K562 (cell line): ENCODE data around the gene ATL1. TPM values are rescaled to one million over a fixed set of nuclear protein-coding genes. Genes with fewer than 3 reads are reported as not detected.

Experiments used
- ARID4B ChIP-seq: sonication (generic); formaldehyde crosslinking; IDR thresholded peaks from 2 replicates; pipeline ENCODE4 v1.8.0; 2022; ENCODE audit warnings: mild to moderate bottlenecking, missing genetic modification reagents
- DMBX1 ChIP-seq: fragments of 250-450 bp; sonication (Bioruptor Pico); IDR thresholded peaks from 2 replicates; pipeline ENCODE4 v1.8.0; 2022; ENCODE audit warnings: inconsistent platforms, mild to moderate bottlenecking, moderate library complexity, borderline replicate concordance
- GABPB1 ChIP-seq: sonication (generic); formaldehyde crosslinking; IDR thresholded peaks from 2 replicates; pipeline ENCODE4 v1.8.0; 2022; ENCODE audit warnings: mild to moderate bottlenecking, missing genetic modification reagents
- PHF8 ChIP-seq: fragments of 200-600 bp; sonication (generic); IDR thresholded peaks from 2 replicates; pipeline ENCODE4 v1.6.1; 2012; ENCODE audit warnings: mixed run types, mild to moderate bottlenecking, inconsistent platforms, low read length, moderate library complexity, borderline replicate concordance
- SMC3 ChIP-seq: conservative IDR thresholded peaks from 2 replicates; pipeline ENCODE4 v1.6.1; 2011; ENCODE audit warnings: low read depth, low read length, improper control_type of control experiment; ENCODE audit not compliant: insufficient read depth
- TAF1 ChIP-seq: IDR thresholded peaks from 2 replicates; pipeline ENCODE4 v1.6.1; 2011; ENCODE audit warnings: mild to moderate bottlenecking, low read length, moderate library complexity; ENCODE audit not compliant: insufficient read depth, control insufficient read depth, severe bottlenecking; ENCODE audit errors: extremely low read depth
- TARDBP ChIP-seq: fragments of 450-650 bp; IDR thresholded peaks from 2 replicates; pipeline ENCODE4 v1.6.1; 2016
- UBTF ChIP-seq, 2 experiments: IDR thresholded peaks; 2 replicates each; pipeline ENCODE4 v1.6.1; 2012; ENCODE audit warnings: improper control_type of control experiment in 2 of 2, low read depth in 2 of 2, low read length in 2 of 2, borderline replicate concordance in 1 of 2
- ZNF639 ChIP-seq, 2 experiments: fragments of 200-800 bp in 1 of 2; sonication (Bioruptor generic) in 1 of 2; sonication (generic) in 1 of 2; formaldehyde crosslinking in 1 of 2; IDR thresholded peaks in 1 of 2; conservative IDR thresholded peaks in 1 of 2; 2 replicates each; pipeline versions ENCODE4 v1.5.0 to v1.6.1; 2016 to 2020; ENCODE audit warnings: missing compliant biosample characterization in 1 of 2, missing genetic modification characterization in 1 of 2, missing genetic modification reagents in 1 of 2
- polyA plus RNA-seq, 8 experiments: library from polyadenylated mRNA; depleted of rRNA in 4 of 8; stranded (reverse) in 5 of 8; unstranded in 3 of 8; fragments of >200 nt; fragmentation: Nextera tagmentation in 2 of 8; fragmentation: Illumina TruSeq in 1 of 8; extraction: Ambion mirVana in 2 of 8; extraction: Trizol in 1 of 8; gene quantifications; 2 replicates each; pipeline versions ENCODE4 v1.2.1 to v1.2.3, GENCODE V29; 2011 to 2014; ENCODE audit warnings: inconsistent platforms in 1 of 8, missing spikeins in 1 of 8
- total RNA-seq, 7 experiments: library from RNA; depleted of rRNA in 6 of 7; stranded (reverse); fragments of >200 nt in 6 of 7; fragmentation: Illumina TruSeq in 2 of 7; extraction: Trizol in 2 of 7; gene quantifications; 2 replicates each; pipeline versions ENCODE4 v1.2.1 to v1.2.3, GENCODE V29; 2011 to 2021; ENCODE audit warnings: low replicate concordance in 1 of 7
- TF ChIP-seq, protein P1 (sequence below): fragments of 250-450 bp; sonication (Bioruptor Pico); IDR thresholded peaks from 2 replicates; pipeline ENCODE4 v1.4.0; 2020

ATL1 gene
- total and polyA plus RNA-seq, 9 of the 15 experiments (the other 6 are each of a cell fraction or from before 2014, with no cell fraction given), result 0.04 to 0.16 (median 0.07) TPM; not detected in 4

DNA sequence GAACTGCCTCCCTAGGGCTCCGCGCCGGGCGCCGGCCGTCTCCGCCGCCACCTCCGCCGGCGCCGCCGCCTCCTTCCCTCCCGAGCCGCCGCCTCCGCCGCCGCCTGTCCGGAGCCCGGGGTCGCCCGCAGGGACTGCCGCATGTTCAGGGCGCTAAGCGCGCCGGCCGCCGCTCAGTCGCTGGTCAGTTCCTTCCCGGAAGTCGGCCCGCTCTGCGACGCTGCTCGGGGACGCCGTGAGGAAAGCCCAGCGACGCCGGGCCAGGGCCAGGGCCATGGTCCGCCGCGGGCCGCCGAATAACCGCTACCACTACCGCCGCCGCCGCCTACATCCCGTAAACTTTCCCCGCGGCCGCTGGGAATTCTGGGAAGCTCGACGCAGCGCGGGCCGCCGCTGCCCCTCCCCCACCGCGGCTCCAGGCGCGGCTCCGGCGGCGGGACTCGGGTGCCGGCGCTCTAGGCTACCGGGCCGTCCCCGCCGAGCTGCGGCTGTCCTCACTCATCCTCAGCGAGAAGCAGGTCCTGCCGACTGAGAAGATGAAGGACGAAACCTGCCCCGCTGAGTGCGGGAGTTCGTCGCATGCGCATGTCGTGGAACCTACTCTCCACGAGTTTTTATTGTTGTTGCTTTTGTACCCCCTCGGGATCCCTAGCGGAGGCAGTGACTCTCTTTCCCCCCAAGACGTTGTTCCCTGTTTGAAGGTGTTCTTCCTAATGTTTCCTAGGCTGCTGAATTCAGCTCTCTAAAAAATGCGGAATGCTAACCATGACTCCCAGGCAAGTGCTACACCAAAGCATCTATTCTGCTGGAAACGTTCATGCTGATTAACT is 108.3 kb downstream of the ATL1 start, which contains the start of gene SAV1 (continued):
- TF ChIP-seq, protein P1, sequence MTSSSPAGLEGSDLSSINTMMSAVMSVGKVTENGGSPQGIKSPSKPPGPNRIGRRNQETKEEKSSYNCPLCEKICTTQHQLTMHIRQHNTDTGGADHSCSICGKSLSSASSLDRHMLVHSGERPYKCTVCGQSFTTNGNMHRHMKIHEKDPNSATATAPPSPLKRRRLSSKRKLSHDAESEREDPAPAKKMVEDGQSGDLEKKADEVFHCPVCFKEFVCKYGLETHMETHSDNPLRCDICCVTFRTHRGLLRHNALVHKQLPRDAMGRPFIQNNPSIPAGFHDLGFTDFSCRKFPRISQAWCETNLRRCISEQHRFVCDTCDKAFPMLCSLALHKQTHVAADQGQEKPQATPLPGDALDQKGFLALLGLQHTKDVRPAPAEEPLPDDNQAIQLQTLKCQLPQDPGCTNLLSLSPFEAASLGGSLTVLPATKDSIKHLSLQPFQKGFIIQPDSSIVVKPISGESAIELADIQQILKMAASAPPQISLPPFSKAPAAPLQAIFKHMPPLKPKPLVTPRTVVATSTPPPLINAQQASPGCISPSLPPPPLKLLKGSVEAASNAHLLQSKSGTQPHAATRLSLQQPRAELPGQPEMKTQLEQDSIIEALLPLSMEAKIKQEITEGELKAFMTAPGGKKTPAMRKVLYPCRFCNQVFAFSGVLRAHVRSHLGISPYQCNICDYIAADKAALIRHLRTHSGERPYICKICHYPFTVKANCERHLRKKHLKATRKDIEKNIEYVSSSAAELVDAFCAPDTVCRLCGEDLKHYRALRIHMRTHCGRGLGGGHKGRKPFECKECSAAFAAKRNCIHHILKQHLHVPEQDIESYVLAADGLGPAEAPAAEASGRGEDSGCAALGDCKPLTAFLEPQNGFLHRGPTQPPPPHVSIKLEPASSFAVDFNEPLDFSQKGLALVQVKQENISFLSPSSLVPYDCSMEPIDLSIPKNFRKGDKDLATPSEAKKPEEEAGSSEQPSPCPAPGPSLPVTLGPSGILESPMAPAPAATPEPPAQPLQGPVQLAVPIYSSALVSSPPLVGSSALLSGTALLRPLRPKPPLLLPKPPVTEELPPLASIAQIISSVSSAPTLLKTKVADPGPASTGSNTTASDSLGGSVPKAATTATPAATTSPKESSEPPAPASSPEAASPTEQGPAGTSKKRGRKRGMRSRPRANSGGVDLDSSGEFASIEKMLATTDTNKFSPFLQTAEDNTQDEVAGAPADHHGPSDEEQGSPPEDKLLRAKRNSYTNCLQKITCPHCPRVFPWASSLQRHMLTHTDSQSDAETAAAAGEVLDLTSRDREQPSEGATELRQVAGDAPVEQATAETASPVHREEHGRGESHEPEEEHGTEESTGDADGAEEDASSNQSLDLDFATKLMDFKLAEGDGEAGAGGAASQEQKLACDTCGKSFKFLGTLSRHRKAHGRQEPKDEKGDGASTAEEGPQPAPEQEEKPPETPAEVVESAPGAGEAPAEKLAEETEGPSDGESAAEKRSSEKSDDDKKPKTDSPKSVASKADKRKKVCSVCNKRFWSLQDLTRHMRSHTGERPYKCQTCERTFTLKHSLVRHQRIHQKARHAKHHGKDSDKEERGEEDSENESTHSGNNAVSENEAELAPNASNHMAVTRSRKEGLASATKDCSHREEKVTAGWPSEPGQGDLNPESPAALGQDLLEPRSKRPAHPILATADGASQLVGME (CRISPR knock-in tag), result peak; percentile 26; the same call in 1 of the 2 replicates
- TF ChIP-seq ARID4B (CRISPR knock-in tag), result no peak
- no peak for TF ChIP-seq TARDBP
- TF ChIP-seq UBTF (IDR thresholded peaks at IDR 0.05; ENCODE audit: borderline replicate concordance in 1 of 2, low read depth in 2 of 2, low read length in 2 of 2), result 0 out of 4 replicates have a peak, but pooled peaks of 1 of the 2 experiments have one; percentile 64
- peak in 1 of 2 experiments; percentile 58; a peak in 1 of 4 replicates for TF ChIP-seq ZNF639 (CRISPR knock-in tag; conservative IDR thresholded peaks at IDR 0.05 in 1 of 2, IDR thresholded peaks at IDR 0.05 in 1 of 2)
- 0 out of 2 replicates have a peak, but pooled peaks have one; percentile 25 for TF ChIP-seq GABPB1 (CRISPR knock-in tag)
- TF ChIP-seq PHF8, result peak; percentile 68; the same call in 1 of the 2 replicates
- TF ChIP-seq DMBX1 (CRISPR knock-in tag), result peak; percentile 32; the same call in 1 of the 2 replicates
- peak; percentile 70 for TF ChIP-seq TAF1
- no peak for TF ChIP-seq SMC3
